Measurements from ENCODE around the gene GSTO1.

The GSTO1 gene

DNA sequence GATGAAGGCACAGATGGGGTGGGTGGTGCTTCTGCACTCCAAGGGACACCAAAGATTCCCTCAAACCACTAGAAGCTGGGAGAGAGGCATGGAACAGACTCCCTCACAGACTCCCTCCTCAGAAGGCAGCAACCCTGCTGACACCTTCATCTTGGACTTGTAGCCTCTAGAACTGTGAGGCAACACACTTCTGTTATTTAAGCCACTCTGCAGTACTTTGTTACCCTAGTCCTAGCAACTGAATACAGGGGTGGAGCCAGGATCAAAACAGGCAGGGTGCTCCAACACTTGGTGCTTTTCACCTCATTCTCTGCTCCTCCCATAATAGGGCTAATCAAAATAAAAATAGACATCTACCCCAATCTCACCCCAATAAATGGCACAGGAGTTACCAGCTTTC lies 2.3 kb upstream of the GSTO1 start:
- Histone ChIP-seq H3K36me3 (ENCODE audit: insufficient read depth, low read length) (peaks cover 3% of the 10 kb centered on the region), H3K27me3 (ENCODE audit: control insufficient read depth in 1 of 2, insufficient read depth in 2 of 2, low read length in 2 of 2) (no peaks in the 10 kb centered on the region), H3K9me3 (ENCODE audit: low read length) (no peaks in the 10 kb centered on the region), H3K4me3 (ENCODE audit: low read depth in 1 of 2, low read length in 2 of 2) (no peak overlapping the region), H3K27ac (ENCODE audit: low read depth, low read length) (no peak overlapping the region), H3K4me1 (ENCODE audit: insufficient read depth, low read length) (peaks cover 19% of the 10 kb centered on the region), H3K9ac (ENCODE audit: low read length) (no peak overlapping the region)

DNA sequence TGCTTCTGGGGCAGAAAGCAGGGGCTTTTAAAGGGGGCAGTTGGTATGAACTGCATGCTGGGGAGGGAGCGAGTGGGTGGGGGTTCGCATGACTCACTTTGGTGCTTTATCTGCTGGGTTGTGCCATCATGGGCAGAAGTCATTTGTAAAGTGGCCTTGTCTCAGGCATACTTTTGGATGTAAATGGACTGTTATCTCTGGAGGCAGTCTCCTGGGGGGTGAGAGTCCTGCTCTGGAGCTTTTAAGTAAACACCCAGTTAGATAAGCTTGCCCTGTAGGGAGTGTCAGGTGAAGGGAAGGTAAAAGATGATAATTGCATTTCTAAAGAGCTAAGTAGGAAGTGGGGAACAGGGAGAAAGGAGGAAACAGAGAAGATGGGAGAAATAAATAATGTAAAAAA lies 1.6 kb upstream of the GSTO1 start:
- Histone ChIP-seq H3K27ac (ENCODE audit: low read depth, low read length) (no peak overlapping the region), H3K4me1 (ENCODE audit: insufficient read depth, low read length) (peaks cover 19% of the 10 kb centered on the region), H3K9me3 (ENCODE audit: low read length) (no peaks in the 10 kb centered on the region), H3K9ac (ENCODE audit: low read length) (no peak overlapping the region), H3K4me3 (ENCODE audit: low read depth in 1 of 2, low read length in 2 of 2) (no peak overlapping the region), H3K36me3 (ENCODE audit: insufficient read depth, low read length) (peaks cover 11% of the 10 kb centered on the region), H3K27me3 (ENCODE audit: control insufficient read depth in 1 of 2, insufficient read depth in 2 of 2, low read length in 2 of 2) (no peaks in the 10 kb centered on the region)

DNA sequence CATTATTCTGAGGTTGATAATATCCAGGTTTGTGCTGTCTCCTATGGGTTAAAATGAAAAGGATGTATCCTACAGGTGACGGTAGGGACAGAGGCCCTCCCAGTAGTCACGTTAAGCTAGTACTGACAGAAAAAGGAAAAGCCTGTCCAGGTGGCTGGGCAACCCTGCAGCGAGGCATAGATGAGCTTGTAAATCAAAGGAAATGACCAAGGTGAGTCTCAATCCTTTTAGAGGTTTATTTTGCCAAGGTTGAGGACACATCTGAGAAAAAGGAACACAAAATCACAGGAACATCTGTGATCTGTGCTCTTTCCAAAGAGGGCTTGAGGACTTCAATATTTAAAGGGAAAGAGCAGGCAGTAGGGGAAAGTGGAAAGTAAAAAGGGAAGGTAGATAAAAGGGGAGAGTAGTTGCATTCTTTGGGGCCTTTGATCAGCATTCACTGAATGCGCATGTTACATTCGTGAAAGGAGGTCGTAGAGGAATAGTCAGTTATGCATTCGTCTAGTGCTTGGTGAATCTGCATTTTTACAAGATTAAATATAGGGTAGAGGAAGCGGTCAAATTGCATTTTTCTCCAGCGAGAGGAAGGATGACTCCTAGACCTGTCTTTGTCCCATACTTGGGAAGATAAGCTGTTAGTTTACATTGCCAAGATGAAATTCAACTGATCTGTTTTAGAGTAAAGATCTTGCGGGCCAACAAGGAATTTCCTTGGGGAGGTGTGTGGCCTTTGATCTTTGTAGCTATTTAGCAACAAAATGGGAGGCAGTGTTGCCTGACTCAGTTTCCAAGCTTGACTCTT lies 884 bp upstream of the GSTO1 start:
- H3K27me3 ChIP-seq (ENCODE audit: control insufficient read depth in 1 of 2, insufficient read depth in 2 of 2, low read length in 2 of 2), result no peaks in the 10 kb centered on the region
- H3K4me1 ChIP-seq (ENCODE audit: insufficient read depth, low read length), result peaks cover 19% of the 10 kb centered on the region
- no peaks in the 10 kb centered on the region for H3K9me3 ChIP-seq (ENCODE audit: low read length)
- peaks cover 18% of the 10 kb centered on the region for H3K36me3 ChIP-seq (ENCODE audit: insufficient read depth, low read length)
- H3K9ac ChIP-seq (ENCODE audit: low read length), result peak overlapping the region; percentile 89
- H3K27ac ChIP-seq (ENCODE audit: low read depth, low read length), result peak overlapping the region; percentile 83
- peak overlapping the region in 1 of 2 donors; percentile 84 for H3K4me3 ChIP-seq (ENCODE audit: low read depth in 1 of 2, low read length in 2 of 2)

DNA sequence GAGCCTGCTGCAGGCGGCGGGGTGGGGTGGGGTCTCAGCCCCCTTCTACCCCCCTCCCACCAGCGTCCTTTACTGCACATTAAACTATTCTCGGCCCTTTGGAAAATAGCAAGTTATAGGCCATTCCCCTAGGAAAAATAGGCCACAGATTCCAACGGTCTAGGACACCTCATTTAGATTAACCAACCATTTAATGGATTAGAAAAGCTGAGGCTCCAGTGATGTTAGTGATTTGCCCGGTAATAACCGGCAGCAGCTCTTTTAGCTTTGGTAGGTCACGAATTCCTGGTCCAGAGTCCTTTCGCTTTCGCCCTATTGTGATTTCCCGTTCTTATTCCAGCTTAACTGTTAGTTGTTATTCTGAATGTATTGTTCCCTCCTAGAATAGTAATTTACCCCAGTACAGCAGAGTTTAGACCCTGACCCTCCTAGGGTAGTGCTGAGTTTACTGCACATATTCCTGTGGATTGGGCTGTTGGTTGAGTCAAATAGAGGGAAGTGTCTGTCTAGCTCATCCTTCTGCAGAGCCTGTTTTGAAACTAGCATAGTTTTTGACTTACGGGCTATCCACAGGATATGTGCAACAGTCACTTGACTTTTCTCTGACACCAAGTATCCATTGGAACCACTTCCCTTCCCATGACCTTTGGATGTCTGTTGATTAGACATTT lies 754 bp downstream of the GSTO1 start:
- peak overlapping the region; percentile 83 for H3K27ac ChIP-seq (ENCODE audit: low read depth, low read length)
- H3K4me1 ChIP-seq (ENCODE audit: insufficient read depth, low read length), result peaks cover 27% of the 10 kb centered on the region
- H3K9ac ChIP-seq (ENCODE audit: low read length), result peak overlapping the region; percentile 89
- H3K36me3 ChIP-seq (ENCODE audit: insufficient read depth, low read length), result peaks cover 34% of the 10 kb centered on the region
- H3K4me3 ChIP-seq (ENCODE audit: low read depth in 1 of 2, low read length in 2 of 2), result peak overlapping the region; percentile 38 to 84
- no peaks in the 10 kb centered on the region for H3K27me3 ChIP-seq (ENCODE audit: control insufficient read depth in 1 of 2, insufficient read depth in 2 of 2, low read length in 2 of 2)
- no peaks in the 10 kb centered on the region for H3K9me3 ChIP-seq (ENCODE audit: low read length)

DNA sequence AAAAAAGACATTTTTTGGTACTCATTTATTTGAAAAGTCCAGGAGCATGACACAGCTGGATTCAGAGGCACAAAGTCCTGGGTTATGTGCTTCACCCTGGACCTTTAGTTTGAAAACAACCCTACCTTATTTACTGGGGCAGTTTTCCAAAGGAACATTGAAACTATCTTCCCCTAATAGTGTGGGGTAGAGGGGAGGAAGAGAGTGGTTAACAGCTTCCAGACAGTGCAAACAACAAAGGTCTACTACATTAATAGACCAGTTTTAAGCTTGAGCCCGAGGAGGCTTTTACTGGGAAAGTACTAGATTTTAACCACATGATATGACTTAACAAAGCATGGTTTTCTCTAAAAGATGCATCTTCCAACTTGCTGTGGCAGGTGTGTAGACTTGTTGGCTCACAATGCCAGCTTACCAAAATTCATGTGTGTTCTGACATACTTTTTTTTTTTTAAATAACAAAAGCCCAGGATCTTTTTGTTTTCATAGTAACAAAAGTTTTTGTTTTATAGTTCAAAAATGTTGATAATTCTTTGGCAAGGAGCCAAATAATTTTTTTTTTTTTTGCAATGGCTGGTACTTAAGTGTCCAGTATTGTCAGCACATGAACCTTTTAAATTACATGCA lies 1.8 kb downstream of the GSTO1 start:
- peaks cover 43% of the 10 kb centered on the region for H3K36me3 ChIP-seq (ENCODE audit: insufficient read depth, low read length)
- peak overlapping the region; percentile 89 for H3K9ac ChIP-seq (ENCODE audit: low read length)
- peak overlapping the region in 1 of 2 donors; percentile 8 for H3K4me3 ChIP-seq (ENCODE audit: low read depth in 1 of 2, low read length in 2 of 2)
- H3K27me3 ChIP-seq (ENCODE audit: control insufficient read depth in 1 of 2, insufficient read depth in 2 of 2, low read length in 2 of 2), result no peaks in the 10 kb centered on the region
- peak overlapping the region; percentile 83 for H3K27ac ChIP-seq (ENCODE audit: low read depth, low read length)
- H3K4me1 ChIP-seq (ENCODE audit: insufficient read depth, low read length), result peaks cover 28% of the 10 kb centered on the region
- no peaks in the 10 kb centered on the region for H3K9me3 ChIP-seq (ENCODE audit: low read length)

DNA sequence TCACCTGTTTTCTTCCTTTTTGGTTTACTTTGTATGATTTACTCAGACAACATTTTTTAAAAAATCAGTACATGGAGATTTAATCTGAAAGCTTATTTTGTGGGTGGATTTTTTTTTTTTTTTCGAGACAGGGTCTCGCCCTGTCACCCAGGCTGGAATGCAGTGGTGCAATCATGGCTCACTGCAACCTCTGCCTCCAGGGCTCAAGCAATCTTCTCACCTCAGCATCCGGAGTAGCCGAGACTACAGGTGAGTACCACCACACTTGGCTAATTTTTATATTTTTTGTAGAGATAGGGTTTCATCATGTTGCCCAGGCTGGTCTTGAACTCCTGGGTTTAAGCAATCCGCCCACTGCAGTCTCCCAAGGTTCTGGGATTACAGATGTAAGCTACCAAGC lies 2.5 kb downstream of the GSTO1 start:
- Histone ChIP-seq H3K9me3 (ENCODE audit: low read length) (no peaks in the 10 kb centered on the region), H3K9ac (ENCODE audit: low read length) (no peak overlapping the region), H3K27ac (ENCODE audit: low read depth, low read length) (no peak overlapping the region), H3K4me3 (ENCODE audit: low read depth in 1 of 2, low read length in 2 of 2) (no peak overlapping the region), H3K4me1 (ENCODE audit: insufficient read depth, low read length) (peaks cover 28% of the 10 kb centered on the region), H3K27me3 (ENCODE audit: control insufficient read depth in 1 of 2, insufficient read depth in 2 of 2, low read length in 2 of 2) (no peaks in the 10 kb centered on the region), H3K36me3 (ENCODE audit: insufficient read depth, low read length) (peaks cover 51% of the 10 kb centered on the region)

DNA sequence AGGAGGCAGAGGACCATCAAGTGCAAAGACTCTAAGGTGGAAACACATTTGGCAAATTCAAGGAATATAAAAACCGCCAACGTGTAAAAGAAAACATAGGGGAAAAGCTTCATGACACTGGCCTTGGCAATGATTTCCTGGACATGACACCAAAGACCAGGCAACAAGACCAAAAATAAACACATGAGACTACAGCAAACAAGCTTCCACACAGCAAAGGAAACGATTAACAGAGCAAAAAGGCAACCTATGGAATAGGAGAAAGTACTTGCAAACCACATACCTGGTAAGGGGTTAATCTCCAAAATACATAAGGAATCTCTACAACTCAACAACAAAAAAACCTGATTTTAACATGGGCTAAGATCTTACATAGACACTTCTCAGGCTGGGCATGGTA lies 3.5 kb downstream of the GSTO1 start:
- H3K9ac ChIP-seq (ENCODE audit: low read length), result no peak overlapping the region
- peaks cover 60% of the 10 kb centered on the region for H3K36me3 ChIP-seq (ENCODE audit: insufficient read depth, low read length)

DNA sequence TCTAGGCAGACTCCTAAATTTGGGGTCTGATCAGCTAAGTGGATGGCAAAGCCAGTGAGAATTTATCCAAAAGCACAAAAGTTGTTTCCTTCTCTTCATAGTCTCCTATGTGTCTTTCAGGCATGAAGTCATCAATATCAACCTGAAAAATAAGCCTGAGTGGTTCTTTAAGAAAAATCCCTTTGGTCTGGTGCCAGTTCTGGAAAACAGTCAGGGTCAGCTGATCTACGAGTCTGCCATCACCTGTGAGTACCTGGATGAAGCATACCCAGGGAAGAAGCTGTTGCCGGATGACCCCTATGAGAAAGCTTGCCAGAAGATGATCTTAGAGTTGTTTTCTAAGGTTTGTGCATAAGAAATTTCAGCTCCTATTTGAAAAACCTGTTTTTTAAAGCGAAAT lies 4.8 kb downstream of the GSTO1 start:
- H3K4me3 ChIP-seq (ENCODE audit: low read depth in 1 of 2, low read length in 2 of 2), result no peak overlapping the region
- no peak overlapping the region for H3K27ac ChIP-seq (ENCODE audit: low read depth, low read length)
- H3K36me3 ChIP-seq (ENCODE audit: insufficient read depth, low read length), result peaks cover 65% of the 10 kb centered on the region
- no peak overlapping the region for H3K9ac ChIP-seq (ENCODE audit: low read length)
- no peaks in the 10 kb centered on the region for H3K9me3 ChIP-seq (ENCODE audit: low read length)
- peaks cover 19% of the 10 kb centered on the region for H3K4me1 ChIP-seq (ENCODE audit: insufficient read depth, low read length)
- no peaks in the 10 kb centered on the region for H3K27me3 ChIP-seq (ENCODE audit: control insufficient read depth in 1 of 2, insufficient read depth in 2 of 2, low read length in 2 of 2)

More for the DNA sequence above, 3.5 kb downstream of the GSTO1 start:
- H3K27me3 ChIP-seq (ENCODE audit: control insufficient read depth in 1 of 2, insufficient read depth in 2 of 2, low read length in 2 of 2), result no peaks in the 10 kb centered on the region
- no peak overlapping the region for H3K4me3 ChIP-seq (ENCODE audit: low read depth in 1 of 2, low read length in 2 of 2)
- peaks cover 28% of the 10 kb centered on the region for H3K4me1 ChIP-seq (ENCODE audit: insufficient read depth, low read length)
- H3K27ac ChIP-seq (ENCODE audit: low read depth, low read length), result no peak overlapping the region
- H3K9me3 ChIP-seq (ENCODE audit: low read length), result no peaks in the 10 kb centered on the region

DNA sequence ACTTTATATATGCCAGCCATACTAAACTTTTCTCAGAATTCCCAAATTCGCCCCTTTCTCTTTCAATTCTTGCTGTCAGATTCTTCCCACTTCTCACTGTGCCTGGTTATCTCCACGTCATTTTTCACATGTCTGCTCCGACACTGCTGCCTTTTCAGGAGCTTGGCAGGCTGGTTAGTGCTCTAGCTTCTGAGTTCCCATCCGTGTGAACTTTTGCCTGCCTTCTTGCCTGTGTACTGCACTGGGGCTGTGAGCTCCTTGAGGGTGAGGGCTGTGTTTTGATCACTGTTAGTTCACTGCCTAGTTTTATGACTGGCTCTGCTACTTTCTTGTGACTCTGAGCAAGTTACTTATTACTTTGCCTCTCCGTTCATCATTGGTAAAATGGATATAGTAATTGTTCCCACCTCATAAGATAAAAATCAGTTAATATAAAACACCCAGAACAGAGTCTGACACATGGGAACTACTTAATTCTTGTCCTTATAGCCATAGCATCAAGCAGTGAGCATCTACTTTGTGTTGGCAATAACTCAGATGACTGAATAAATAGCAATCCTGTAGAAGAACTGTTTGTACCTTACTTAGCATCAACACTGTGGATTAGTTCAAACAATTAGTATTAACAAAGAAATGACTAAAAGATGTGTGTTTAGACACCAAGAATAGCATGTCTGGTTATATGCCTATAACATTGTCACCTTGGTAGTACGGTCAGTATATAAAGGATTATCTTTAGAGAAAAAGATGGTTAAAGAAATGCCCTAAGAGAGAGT lies 5.5 kb downstream of the GSTO1 start:
- Histone ChIP-seq H3K4me1 (ENCODE audit: insufficient read depth, low read length) (peaks cover 19% of the 10 kb centered on the region), H3K36me3 (ENCODE audit: insufficient read depth, low read length) (peaks cover 65% of the 10 kb centered on the region), H3K27me3 (ENCODE audit: control insufficient read depth in 1 of 2, insufficient read depth in 2 of 2, low read length in 2 of 2) (no peaks in the 10 kb centered on the region), H3K27ac (ENCODE audit: low read depth, low read length) (no peak overlapping the region), H3K4me3 (ENCODE audit: low read depth in 1 of 2, low read length in 2 of 2) (no peak overlapping the region), H3K9me3 (ENCODE audit: low read length) (no peaks in the 10 kb centered on the region), H3K9ac (ENCODE audit: low read length) (no peak overlapping the region)

DNA sequence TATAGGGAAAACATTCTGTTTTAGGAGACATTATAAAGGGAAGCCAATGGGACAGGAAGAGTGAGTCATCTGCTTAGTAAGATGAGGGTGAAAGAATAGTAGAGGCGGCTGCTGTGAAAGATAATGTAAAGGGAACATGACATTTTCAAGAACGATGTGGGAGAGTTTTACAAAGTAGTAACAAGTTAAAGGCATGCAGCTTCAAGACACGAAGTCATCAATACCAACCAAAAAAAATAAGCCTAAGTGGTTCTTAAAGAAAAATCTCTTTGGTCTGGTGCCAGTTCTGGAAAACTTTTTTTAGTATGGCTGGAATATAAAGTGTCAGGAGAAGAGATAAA lies 6.1 kb downstream of the GSTO1 start:
- no peak overlapping the region for H3K9ac ChIP-seq (ENCODE audit: low read length)
- no peak overlapping the region for H3K4me3 ChIP-seq (ENCODE audit: low read depth in 1 of 2, low read length in 2 of 2)
- no peaks in the 10 kb centered on the region for H3K27me3 ChIP-seq (ENCODE audit: control insufficient read depth in 1 of 2, insufficient read depth in 2 of 2, low read length in 2 of 2)
- H3K36me3 ChIP-seq (ENCODE audit: insufficient read depth, low read length), result peaks cover 70% of the 10 kb centered on the region
- H3K4me1 ChIP-seq (ENCODE audit: insufficient read depth, low read length), result peaks cover 19% of the 10 kb centered on the region
- H3K27ac ChIP-seq (ENCODE audit: low read depth, low read length), result no peak overlapping the region
- H3K9me3 ChIP-seq (ENCODE audit: low read length), result no peaks in the 10 kb centered on the region

DNA sequence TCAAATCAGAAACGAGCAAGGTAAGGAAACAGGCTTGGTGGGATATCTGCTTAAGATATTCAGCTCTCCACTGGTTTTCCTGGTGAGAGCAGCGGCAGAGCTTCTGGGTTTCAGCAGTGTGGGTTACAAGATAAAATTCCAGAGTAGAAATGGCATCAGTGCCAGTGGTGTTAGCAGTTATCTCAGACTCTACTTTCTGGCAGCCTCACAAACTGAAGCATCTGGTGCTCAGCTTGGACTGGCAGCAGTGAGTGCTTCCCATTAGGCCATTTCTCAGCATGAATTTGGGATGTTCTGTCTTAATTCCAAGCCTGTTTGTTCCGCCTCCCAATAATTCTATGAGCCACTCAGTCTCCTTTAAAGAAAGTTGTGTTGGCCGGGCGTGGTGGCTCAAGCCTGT lies 7.4 kb downstream of the GSTO1 start:
- Histone ChIP-seq H3K4me1 (ENCODE audit: insufficient read depth, low read length) (peaks cover 9% of the 10 kb centered on the region), H3K36me3 (ENCODE audit: insufficient read depth, low read length) (peaks cover 76% of the 10 kb centered on the region), H3K27me3 (ENCODE audit: control insufficient read depth in 1 of 2, insufficient read depth in 2 of 2, low read length in 2 of 2) (no peaks in the 10 kb centered on the region), H3K27ac (ENCODE audit: low read depth, low read length) (no peak overlapping the region), H3K9me3 (ENCODE audit: low read length) (no peaks in the 10 kb centered on the region), H3K4me3 (ENCODE audit: low read depth in 1 of 2, low read length in 2 of 2) (no peak overlapping the region), H3K9ac (ENCODE audit: low read length) (no peak overlapping the region)

All from muscle layer of colon (tissue), 2 donors.